ENCODE measurements around the gene INPP4B.

Gene INPP4B

GRCh38 chr4:142598132-142598531 lies 248.0 kb downstream of the INPP4B start:
- no peaks in the 10 kb centered on the region for H3K27me3 ChIP-seq (ENCODE audit: control insufficient read depth, insufficient read depth, low read length)
- H3K9me3 ChIP-seq (replicated peaks; ENCODE audit: low read length), result no peaks in the 10 kb centered on the region
- no peak overlapping the region for H3K9ac ChIP-seq (ENCODE audit: low read depth, low read length)
- H3K4me3 ChIP-seq (ENCODE audit: low read length), result no peak overlapping the region
- H3K4me2 ChIP-seq (ENCODE audit: low read length), result no peak overlapping the region
- no peaks in the 10 kb centered on the region for H3K36me3 ChIP-seq (ENCODE audit: insufficient read depth, low read length)
- no peaks in the 10 kb centered on the region for H3K4me1 ChIP-seq (ENCODE audit: control insufficient read depth, insufficient read depth, low read length)

- no peaks in the 10 kb centered on the region for H3K27me3 ChIP-seq (ENCODE audit: control insufficient read depth, insufficient read depth, low read length)
- H3K4me3 ChIP-seq (ENCODE audit: low read length), result no peak overlapping the region
- no peak overlapping the region for H3K9ac ChIP-seq (ENCODE audit: low read depth, low read length)
- no peaks in the 10 kb centered on the region for H3K36me3 ChIP-seq (ENCODE audit: insufficient read depth, low read length)
- H3K9me3 ChIP-seq (replicated peaks; ENCODE audit: low read length), result no peaks in the 10 kb centered on the region
- no peak overlapping the region for H3K4me2 ChIP-seq (ENCODE audit: low read length)
- H3K4me1 ChIP-seq (ENCODE audit: control insufficient read depth, insufficient read depth, low read length), result no peaks in the 10 kb centered on the region
Observed at GRCh38 chr4:142596595-142596994, 249.5 kb downstream of the INPP4B start.

GRCh38 chr4:142596121-142596520 lies 250.0 kb downstream of the INPP4B start:
- Histone ChIP-seq H3K27me3 (ENCODE audit: control insufficient read depth, insufficient read depth, low read length) (no peaks in the 10 kb centered on the region), H3K36me3 (ENCODE audit: insufficient read depth, low read length) (no peaks in the 10 kb centered on the region)

GRCh38 chr4:142595222-142595871 lies 250.8 kb downstream of the INPP4B start:
- H3K4me1 ChIP-seq (ENCODE audit: control insufficient read depth, insufficient read depth, low read length), result no peaks in the 10 kb centered on the region
- H3K4me3 ChIP-seq (ENCODE audit: low read length), result no peak overlapping the region

More at GRCh38 chr4:142596121-142596520, 250.0 kb downstream of the INPP4B start:
- Histone ChIP-seq H3K9ac (ENCODE audit: low read depth, low read length) (no peak overlapping the region), H3K4me2 (ENCODE audit: low read length) (no peak overlapping the region), H3K4me3 (ENCODE audit: low read length) (no peak overlapping the region), H3K4me1 (ENCODE audit: control insufficient read depth, insufficient read depth, low read length) (no peaks in the 10 kb centered on the region), H3K9me3 (replicated peaks; ENCODE audit: low read length) (no peaks in the 10 kb centered on the region)

GRCh38 chr4:142585411-142585810 lies 260.7 kb downstream of the INPP4B start:
- Histone ChIP-seq H3K4me1 (ENCODE audit: control insufficient read depth, insufficient read depth, low read length) (no peaks in the 10 kb centered on the region), H3K27me3 (ENCODE audit: control insufficient read depth, insufficient read depth, low read length) (no peaks in the 10 kb centered on the region), H3K36me3 (ENCODE audit: insufficient read depth, low read length) (no peaks in the 10 kb centered on the region), H3K9me3 (replicated peaks; ENCODE audit: low read length) (no peaks in the 10 kb centered on the region), H3K4me2 (ENCODE audit: low read length) (no peak overlapping the region), H3K4me3 (ENCODE audit: low read length) (no peak overlapping the region), H3K9ac (ENCODE audit: low read depth, low read length) (no peak overlapping the region)

More at GRCh38 chr4:142595222-142595871, 250.8 kb downstream of the INPP4B start:
- Histone ChIP-seq H3K36me3 (ENCODE audit: insufficient read depth, low read length) (no peaks in the 10 kb centered on the region), H3K9me3 (replicated peaks; ENCODE audit: low read length) (no peaks in the 10 kb centered on the region), H3K27me3 (ENCODE audit: control insufficient read depth, insufficient read depth, low read length) (no peaks in the 10 kb centered on the region), H3K9ac (ENCODE audit: low read depth, low read length) (no peak overlapping the region), H3K4me2 (ENCODE audit: low read length) (no peak overlapping the region)

GRCh38 chr4:142583708-142584107 lies 262.4 kb downstream of the INPP4B start:
- no peak overlapping the region for H3K4me3 ChIP-seq (ENCODE audit: low read length)

GRCh38 chr4:142582340-142582739 lies 263.8 kb downstream of the INPP4B start:
- Histone ChIP-seq H3K4me3 (ENCODE audit: low read length) (no peak overlapping the region), H3K9me3 (replicated peaks; ENCODE audit: low read length) (no peaks in the 10 kb centered on the region), H3K9ac (ENCODE audit: low read depth, low read length) (no peak overlapping the region), H3K27me3 (ENCODE audit: control insufficient read depth, insufficient read depth, low read length) (no peaks in the 10 kb centered on the region), H3K4me2 (ENCODE audit: low read length) (no peak overlapping the region), H3K36me3 (ENCODE audit: insufficient read depth, low read length) (no peaks in the 10 kb centered on the region), H3K4me1 (ENCODE audit: control insufficient read depth, insufficient read depth, low read length) (no peaks in the 10 kb centered on the region)

More at GRCh38 chr4:142583708-142584107, 262.4 kb downstream of the INPP4B start:
- H3K4me1 ChIP-seq (ENCODE audit: control insufficient read depth, insufficient read depth, low read length), result no peaks in the 10 kb centered on the region
- no peaks in the 10 kb centered on the region for H3K9me3 ChIP-seq (replicated peaks; ENCODE audit: low read length)
- no peak overlapping the region for H3K4me2 ChIP-seq (ENCODE audit: low read length)
- H3K27me3 ChIP-seq (ENCODE audit: control insufficient read depth, insufficient read depth, low read length), result no peaks in the 10 kb centered on the region
- H3K9ac ChIP-seq (ENCODE audit: low read depth, low read length), result no peak overlapping the region
- H3K36me3 ChIP-seq (ENCODE audit: insufficient read depth, low read length), result no peaks in the 10 kb centered on the region

- Histone ChIP-seq H3K4me2 (ENCODE audit: low read length) (no peak overlapping the region), H3K4me1 (ENCODE audit: control insufficient read depth, insufficient read depth, low read length) (no peaks in the 10 kb centered on the region), H3K9ac (ENCODE audit: low read depth, low read length) (no peak overlapping the region), H3K36me3 (ENCODE audit: insufficient read depth, low read length) (no peaks in the 10 kb centered on the region), H3K9me3 (replicated peaks; ENCODE audit: low read length) (no peaks in the 10 kb centered on the region), H3K27me3 (ENCODE audit: control insufficient read depth, insufficient read depth, low read length) (no peaks in the 10 kb centered on the region), H3K4me3 (ENCODE audit: low read length) (no peak overlapping the region)
Observed at GRCh38 chr4:142581881-142582280, 264.2 kb downstream of the INPP4B start.

GRCh38 chr4:142579443-142579842 lies 266.7 kb downstream of the INPP4B start:
- H3K36me3 ChIP-seq (ENCODE audit: insufficient read depth, low read length), result no peaks in the 10 kb centered on the region
- no peak overlapping the region for H3K4me2 ChIP-seq (ENCODE audit: low read length)
- H3K27me3 ChIP-seq (ENCODE audit: control insufficient read depth, insufficient read depth, low read length), result no peaks in the 10 kb centered on the region
- no peaks in the 10 kb centered on the region for H3K4me1 ChIP-seq (ENCODE audit: control insufficient read depth, insufficient read depth, low read length)
- H3K4me3 ChIP-seq (ENCODE audit: low read length), result no peak overlapping the region
- H3K9me3 ChIP-seq (replicated peaks; ENCODE audit: low read length), result no peaks in the 10 kb centered on the region
- H3K9ac ChIP-seq (ENCODE audit: low read depth, low read length), result no peak overlapping the region

- H3K4me2 ChIP-seq (ENCODE audit: low read length), result no peak overlapping the region
- no peak overlapping the region for H3K4me3 ChIP-seq (ENCODE audit: low read length)
- no peaks in the 10 kb centered on the region for H3K36me3 ChIP-seq (ENCODE audit: insufficient read depth, low read length)
- H3K27me3 ChIP-seq (ENCODE audit: control insufficient read depth, insufficient read depth, low read length), result no peaks in the 10 kb centered on the region
- no peaks in the 10 kb centered on the region for H3K4me1 ChIP-seq (ENCODE audit: control insufficient read depth, insufficient read depth, low read length)
- H3K9ac ChIP-seq (ENCODE audit: low read depth, low read length), result no peak overlapping the region
- no peaks in the 10 kb centered on the region for H3K9me3 ChIP-seq (replicated peaks; ENCODE audit: low read length)
Observed at GRCh38 chr4:142574306-142574705, 271.8 kb downstream of the INPP4B start.

GRCh38 chr4:142572071-142572470 lies 274.0 kb downstream of the INPP4B start:
- Histone ChIP-seq H3K4me2 (ENCODE audit: low read length) (no peak overlapping the region), H3K27me3 (ENCODE audit: control insufficient read depth, insufficient read depth, low read length) (no peaks in the 10 kb centered on the region), H3K9me3 (replicated peaks; ENCODE audit: low read length) (no peaks in the 10 kb centered on the region), H3K9ac (ENCODE audit: low read depth, low read length) (no peak overlapping the region), H3K36me3 (ENCODE audit: insufficient read depth, low read length) (no peaks in the 10 kb centered on the region), H3K4me3 (ENCODE audit: low read length) (no peak overlapping the region), H3K4me1 (ENCODE audit: control insufficient read depth, insufficient read depth, low read length) (no peaks in the 10 kb centered on the region)
